Loucy (cell line): ENCODE results near the gene GABRG3.

Source experiments
- EZH2phosphoT487 ChIP-seq: fragments of 200-600 bp; IDR thresholded peaks from 2 replicates; pipeline ENCODE4 v1.6.1; 2018; ENCODE audit warnings: antibody characterized with exemption, mild to moderate bottlenecking, moderate library complexity, borderline replicate concordance
- TF ChIP-seq, protein P1 (sequence below): fragments of 200-600 bp; sonication (generic); conservative IDR thresholded peaks from 2 replicates; pipeline ENCODE4 v1.5.1; 2014; ENCODE audit warnings: mild to moderate bottlenecking, antibody characterized with exemption, low read length

DNA sequence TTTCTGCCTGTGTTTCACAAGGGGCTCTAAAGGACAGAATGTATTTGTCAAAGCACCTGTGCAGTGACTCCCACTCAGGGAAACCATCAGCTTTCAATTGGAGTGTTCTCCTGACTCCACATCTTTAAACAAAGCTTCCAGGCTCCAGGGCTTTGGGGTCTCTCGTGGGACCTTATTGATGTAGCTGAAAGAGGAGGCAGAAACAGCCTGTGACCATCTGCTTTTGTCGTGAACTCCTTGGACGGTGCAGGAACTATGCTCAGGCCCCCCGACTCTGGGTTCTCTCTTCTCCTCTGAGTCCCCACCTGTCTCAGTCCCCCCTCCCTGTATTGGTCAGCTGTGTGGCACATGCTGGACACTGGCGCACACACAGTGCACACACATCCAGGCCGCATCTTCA is 486.8 kb downstream of the GABRG3 start:
- TF ChIP-seq, protein P1, sequence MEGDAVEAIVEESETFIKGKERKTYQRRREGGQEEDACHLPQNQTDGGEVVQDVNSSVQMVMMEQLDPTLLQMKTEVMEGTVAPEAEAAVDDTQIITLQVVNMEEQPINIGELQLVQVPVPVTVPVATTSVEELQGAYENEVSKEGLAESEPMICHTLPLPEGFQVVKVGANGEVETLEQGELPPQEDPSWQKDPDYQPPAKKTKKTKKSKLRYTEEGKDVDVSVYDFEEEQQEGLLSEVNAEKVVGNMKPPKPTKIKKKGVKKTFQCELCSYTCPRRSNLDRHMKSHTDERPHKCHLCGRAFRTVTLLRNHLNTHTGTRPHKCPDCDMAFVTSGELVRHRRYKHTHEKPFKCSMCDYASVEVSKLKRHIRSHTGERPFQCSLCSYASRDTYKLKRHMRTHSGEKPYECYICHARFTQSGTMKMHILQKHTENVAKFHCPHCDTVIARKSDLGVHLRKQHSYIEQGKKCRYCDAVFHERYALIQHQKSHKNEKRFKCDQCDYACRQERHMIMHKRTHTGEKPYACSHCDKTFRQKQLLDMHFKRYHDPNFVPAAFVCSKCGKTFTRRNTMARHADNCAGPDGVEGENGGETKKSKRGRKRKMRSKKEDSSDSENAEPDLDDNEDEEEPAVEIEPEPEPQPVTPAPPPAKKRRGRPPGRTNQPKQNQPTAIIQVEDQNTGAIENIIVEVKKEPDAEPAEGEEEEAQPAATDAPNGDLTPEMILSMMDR: no peak
- TF ChIP-seq EZH2phosphoT487: no peak
